ENCODE measurements around the gene PRG3. TPM values are rescaled to one million over a fixed set of nuclear protein-coding genes. Genes with fewer than 3 reads are reported as not detected.

Gene PRG3
- total and polyA plus RNA-seq, 2 donors (not counting 3 experiments of a cell fraction or from before 2014, with no cell fraction given): not detected

GRCh38 chr11:57425565-57426438, 44.9 kb upstream of the PRG3 start:
- Histone ChIP-seq H3K79me2 (ENCODE audit: control insufficient read depth, insufficient read depth, low read length) (peaks cover 19% of the 10 kb centered on the region), H3K9me3 (replicated peaks; ENCODE audit: control insufficient read depth, insufficient read depth, low read length) (no peaks in the 10 kb centered on the region), H2AFZ (ENCODE audit: low read depth, low read length) (no peak overlapping the region), H3K4me1 (ENCODE audit: control insufficient read depth, extremely low read depth, insufficient read depth, low read length) (peaks cover 33% of the 10 kb centered on the region), H3K9me1 (replicated peaks; ENCODE audit: control insufficient read depth, extremely low read depth, insufficient read depth, low read length) (no peaks in the 10 kb centered on the region), H3K4me3 (replicated peaks in 1 of 3; ENCODE audit: insufficient read depth in 1 of 3, low read depth in 1 of 3, low read length in 3 of 3) (peak overlapping the region in 2 of 3 experiments; percentile 47 to 68), H3K9ac (replicated peaks; ENCODE audit: extremely low read depth, insufficient read depth, low read length) (peak overlapping the region; percentile 74), H3K36me3 (ENCODE audit: control insufficient read depth in 2 of 2, extremely low read depth in 1 of 2, insufficient read depth in 2 of 2, low read length in 2 of 2) (peaks cover 3% of the 10 kb centered on the region in 2 experiments), H3K27ac (ENCODE audit: insufficient read depth, low read depth, low read length) (peak overlapping the region; percentile 81), H3K4me2 (ENCODE audit: insufficient read depth, low read length) (peak overlapping the region; percentile 81), H3K27me3 (ENCODE audit: control insufficient read depth in 2 of 2, insufficient read depth in 2 of 2, low read length in 2 of 2) (peaks cover 4 to 5% of the 10 kb centered on the region in 2 experiments), H4K20me1 (replicated peaks; ENCODE audit: control insufficient read depth, extremely low read depth, insufficient read depth, low read length) (no peaks in the 10 kb centered on the region)
- TF ChIP-seq MAX (IDR thresholded peaks at IDR 0.05; ENCODE audit: insufficient read depth, insufficient read length) (peak; percentile 31), MYC (IDR thresholded peaks at IDR 0.05; ENCODE audit: low read depth, low read length) (no peak)
- peak; percentile 71 for FAIRE-seq
- CTCF ChIA-PET: interaction anchor here (1.0 to 4.0 kb wide), 5 partner anchors 19 to 87 kb away, joined by 3 to 24 read pairs (median 5); no protein-coding TSS in a partner anchor
- DNase-seq (ENCODE audit: low read depth, low spot score): peak; percentile 41
- POLR2A ChIA-PET: interaction anchor here (1.3 kb wide), 1 partner anchor 114 kb away, joined by 8 read pairs; no protein-coding TSS in a partner anchor
- intact Hi-C loops (cut with micrococcal nuclease): loop anchor here (1.0 to 10.0 kb wide), 3 partner anchors 101 to 579 kb away; no protein-coding TSS in a partner anchor
- dilution Hi-C loops (cut with MboI; ENCODE audit: extremely low pct_ligation_motif_present, low sequenced_read_pairs): no loop called here
- BruUV-seq (replicated peaks): TSS peak; percentile 39

GRCh38 chr11:57424792-57425564, 44.0 kb upstream of the PRG3 start:
- Histone ChIP-seq H2AFZ (ENCODE audit: low read depth, low read length) (no peak overlapping the region), H3K36me3 (ENCODE audit: control insufficient read depth in 2 of 2, extremely low read depth in 1 of 2, insufficient read depth in 2 of 2, low read length in 2 of 2) (peaks cover 3% of the 10 kb centered on the region in 2 experiments), H4K20me1 (replicated peaks; ENCODE audit: control insufficient read depth, extremely low read depth, insufficient read depth, low read length) (no peaks in the 10 kb centered on the region), H3K9me3 (replicated peaks; ENCODE audit: control insufficient read depth, insufficient read depth, low read length) (no peaks in the 10 kb centered on the region), H3K79me2 (ENCODE audit: control insufficient read depth, insufficient read depth, low read length) (peaks cover 19% of the 10 kb centered on the region), H3K9me1 (replicated peaks; ENCODE audit: control insufficient read depth, extremely low read depth, insufficient read depth, low read length) (no peaks in the 10 kb centered on the region), H3K4me2 (ENCODE audit: insufficient read depth, low read length) (peak overlapping the region; percentile 81), H3K4me1 (ENCODE audit: control insufficient read depth, extremely low read depth, insufficient read depth, low read length) (peaks cover 33% of the 10 kb centered on the region), H3K27me3 (ENCODE audit: control insufficient read depth in 2 of 2, insufficient read depth in 2 of 2, low read length in 2 of 2) (peaks cover 2 to 5% of the 10 kb centered on the region in 2 experiments), H3K4me3 (replicated peaks in 1 of 3; ENCODE audit: insufficient read depth in 1 of 3, low read depth in 1 of 3, low read length in 3 of 3) (no peak overlapping the region), H3K27ac (ENCODE audit: insufficient read depth, low read depth, low read length) (peak overlapping the region; percentile 81), H3K9ac (replicated peaks; ENCODE audit: extremely low read depth, insufficient read depth, low read length) (peak overlapping the region; percentile 53)
- POLR2A ChIA-PET: interaction anchor here (0.7 to 1.5 kb wide), 5 partner anchors 9 to 141 kb away, joined by 3 to 8 read pairs (median 7); no protein-coding TSS in a partner anchor
- CTCF ChIA-PET: interaction anchor here (0.9 to 4.0 kb wide), 12 partner anchors 9 to 220 kb away, joined by 3 to 24 read pairs (median 4); partner anchors contain the start of gene SSRP1
- FAIRE-seq (peak; percentile 100), DNase-seq (ENCODE audit: low read depth, low spot score) (peak; percentile 97)
- dilution Hi-C loops (cut with MboI; ENCODE audit: extremely low pct_ligation_motif_present, low sequenced_read_pairs): no loop called here
- TF ChIP-seq CTCF (IDR thresholded peaks at IDR 0.05; ENCODE audit: extremely low read depth in 1 of 2, insufficient read depth in 1 of 2, low read depth in 1 of 2, low read length in 2 of 2) (no peak), MYC (IDR thresholded peaks at IDR 0.05; ENCODE audit: low read depth, low read length) (peak; percentile 34), GATA2 (IDR thresholded peaks at IDR 0.05; ENCODE audit: insufficient read depth, insufficient read length, low read depth, low read length) (peak; percentile 62), FOS (IDR thresholded peaks at IDR 0.05; ENCODE audit: borderline replicate concordance, insufficient read depth, low read length) (peak; percentile 94), POLR2AphosphoS5 (IDR thresholded peaks at IDR 0.05; ENCODE audit: insufficient read depth, low read depth, low read length) (peak; percentile 85), JUN (IDR thresholded peaks at IDR 0.05; ENCODE audit: borderline replicate concordance, insufficient read depth, insufficient read length, low read depth) (peak; percentile 93), MAX (IDR thresholded peaks at IDR 0.05; ENCODE audit: insufficient read depth, insufficient read length) (peak; percentile 81), POLR2A (IDR thresholded peaks at IDR 0.05; ENCODE audit: low read depth, low read length) (no peak), EZH2 (IDR thresholded peaks at IDR 0.05; ENCODE audit: borderline replicate concordance, low read depth, low read length, severe bottlenecking) (no peak)
- intact Hi-C loops (cut with micrococcal nuclease): loop anchor here (1.0 to 10.0 kb wide), 7 partner anchors 9 to 580 kb away; no protein-coding TSS in a partner anchor
- TSS peak; percentile 63 for BruUV-seq (replicated peaks)

Data from endothelial cell of umbilical vein (primary cell).